Brain microvascular endothelial cell (primary cell): ENCODE measurements around the gene MBIP.
"Not testable (repeated sequence)": the region's sequence is repeated elsewhere in the genome, so short reads cannot be mapped to it uniquely, and the experiment has no call there.

Experiments used
- DNase-seq: peaks from one replicate; pipeline ENCODE4 v3.0.0-alpha.2; 2020
- H3K27ac ChIP-seq: fragments of 250-450 bp; sonication (Bioruptor Pico); 2 replicates; pipeline ENCODE4 v1.5.1; 2020; ENCODE audit warnings: mild to moderate bottlenecking, moderate library complexity
- H3K27me3 ChIP-seq: fragments of 250-450 bp; sonication (Bioruptor Pico); replicated peaks from 2 replicates; pipeline ENCODE4 v1.5.1; 2020; ENCODE audit warnings: mild to moderate bottlenecking
- H3K36me3 ChIP-seq: fragments of 250-450 bp; sonication (Bioruptor Pico); replicated peaks from 2 replicates; pipeline ENCODE4 v1.5.1; 2020; ENCODE audit warnings: mild to moderate bottlenecking
- H3K4me3 ChIP-seq: 2 replicates; pipeline ENCODE4 v1.5.1; 2011; ENCODE audit warnings: low read depth, mild to moderate bottlenecking, control low read depth, low read length, moderate library complexity
- CTCF ChIP-seq: IDR thresholded peaks from 2 replicates; pipeline ENCODE4 v1.5.1; 2011; ENCODE audit warnings: low read depth, mild to moderate bottlenecking, moderate library complexity, low read length, control low read depth, inconsistent platforms; ENCODE audit errors: missing control alignments
- in situ Hi-C: cut with HindIII; loops from 2 replicates; pipeline ENCODE4 v1.10.0; 2017; ENCODE audit warnings: low sequenced_read_pairs, low pct_ligation_motif_present

Gene MBIP

GRCh38 chr14:36361210-36361853 lies 40.9 kb upstream of the MBIP start:
- no peaks in the 10 kb centered on the region for H3K27me3 ChIP-seq
- in situ Hi-C loops, result no loop called here
- H3K27ac ChIP-seq, result no peak overlapping the region
- no peak for TF ChIP-seq CTCF
- H3K4me3 ChIP-seq, result no peak overlapping the region
- no peak for DNase-seq
- H3K36me3 ChIP-seq, result no peaks in the 10 kb centered on the region

- H3K36me3 ChIP-seq, result no peaks in the 10 kb centered on the region
- H3K27me3 ChIP-seq, result no peaks in the 10 kb centered on the region
- H3K4me3 ChIP-seq, result no peak overlapping the region
- no peak overlapping the region for H3K27ac ChIP-seq
- no peak for TF ChIP-seq CTCF
- DNase-seq, result no peak
- in situ Hi-C loops, result no loop called here
Observed at GRCh38 chr14:36356862-36357261, 36.4 kb upstream of the MBIP start.

GRCh38 chr14:36346052-36346451 lies 25.6 kb upstream of the MBIP start:
- Histone ChIP-seq H3K27ac (no peak overlapping the region), H3K4me3 (no peak overlapping the region), H3K27me3 (no peaks in the 10 kb centered on the region), H3K36me3 (no peaks in the 10 kb centered on the region)
- no peak for TF ChIP-seq CTCF
- in situ Hi-C loops, result no loop called here
- no peak for DNase-seq

GRCh38 chr14:36344211-36344610 lies 23.8 kb upstream of the MBIP start:
- no peak for TF ChIP-seq CTCF
- Histone ChIP-seq H3K27ac (no peak overlapping the region), H3K4me3 (no peak overlapping the region), H3K36me3 (no peaks in the 10 kb centered on the region), H3K27me3 (no peaks in the 10 kb centered on the region)
- no peak for DNase-seq
- in situ Hi-C loops, result no loop called here

GRCh38 chr14:36341811-36342210 lies 21.4 kb upstream of the MBIP start:
- H3K27me3 ChIP-seq, H3K27ac ChIP-seq, in situ Hi-C loops, H3K4me3 ChIP-seq, DNase-seq, H3K36me3 ChIP-seq: not testable (repeated sequence)

GRCh38 chr14:36340276-36340890 lies 19.9 kb upstream of the MBIP start:
- Histone ChIP-seq H3K27ac (no peak overlapping the region), H3K27me3 (no peaks in the 10 kb centered on the region), H3K4me3 (no peak overlapping the region), H3K36me3 (no peaks in the 10 kb centered on the region)
- no peak for DNase-seq
- in situ Hi-C loops, result no loop called here
- TF ChIP-seq CTCF, result no peak
